CD4-positive, alpha-beta T cell treated with Interleukin-17A for 4 hours (primary cell): ENCODE measurements around the gene PPHLN1.

ENCODE experiments used
- DNase-seq: peaks from one replicate; pipeline ENCODE4 v3.0.0-alpha.2; 2020; ENCODE audit warnings: mixed read lengths

Gene PPHLN1

DNA sequence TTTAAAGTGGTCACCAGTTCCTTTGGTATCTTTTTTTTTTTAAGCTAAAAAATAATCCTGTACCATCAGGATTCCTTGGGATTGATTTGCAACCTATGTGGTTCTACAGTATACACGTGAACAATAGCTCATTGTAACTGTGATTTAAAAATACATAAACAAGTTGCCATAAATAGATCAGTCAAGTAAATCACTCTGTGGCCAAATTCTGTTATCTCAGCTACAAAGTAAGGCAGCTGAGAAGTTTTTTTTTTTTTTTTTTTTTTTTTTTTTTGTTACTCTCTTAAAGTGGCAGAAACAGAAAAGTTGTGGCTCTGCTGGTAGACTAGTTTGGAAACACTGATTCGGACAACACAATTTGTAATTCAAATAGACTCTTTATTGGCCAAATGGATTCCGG lies 159.0 kb downstream of the PPHLN1 start:
- no peak for DNase-seq

DNA sequence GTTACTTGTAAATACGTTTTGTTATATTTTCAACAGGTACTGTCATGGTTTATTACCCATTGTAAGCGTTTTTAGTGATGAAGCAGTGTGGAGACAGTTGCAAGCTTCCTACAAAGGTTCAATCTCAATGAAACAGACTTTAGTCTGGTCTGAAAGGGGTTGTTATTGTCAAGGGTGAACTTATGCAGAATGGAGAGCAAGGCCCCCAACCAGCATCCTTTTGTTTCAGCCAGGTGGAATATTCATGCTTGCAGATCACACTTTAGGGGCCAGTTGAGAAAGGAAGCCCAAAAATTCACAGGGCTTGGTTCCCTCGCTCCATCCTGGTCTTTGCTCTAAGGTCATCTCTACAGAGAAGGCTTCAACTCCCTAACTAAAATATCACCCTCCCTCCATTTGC lies 159.9 kb downstream of the PPHLN1 start:
- no peak for DNase-seq

DNA sequence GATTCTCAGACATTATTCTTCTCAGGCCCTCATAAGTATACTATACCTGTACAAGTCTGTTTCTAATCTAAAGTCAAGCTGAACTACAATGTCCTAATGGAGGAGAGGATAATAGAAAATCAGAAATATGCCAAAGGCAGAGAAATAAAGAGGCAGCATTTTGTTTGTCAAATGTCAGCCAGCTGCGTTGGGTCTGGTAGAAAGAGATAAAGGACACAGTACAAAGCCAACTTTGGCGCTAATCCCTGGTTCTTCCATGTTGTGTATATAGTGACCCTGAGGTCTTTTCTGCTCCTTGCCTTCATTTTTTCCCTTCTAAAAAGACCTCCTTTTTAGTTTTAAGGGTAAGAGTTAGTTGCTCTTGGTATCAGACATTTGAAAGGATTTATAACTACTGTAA lies 160.4 kb downstream of the PPHLN1 start:
- DNase-seq: no peak

DNA sequence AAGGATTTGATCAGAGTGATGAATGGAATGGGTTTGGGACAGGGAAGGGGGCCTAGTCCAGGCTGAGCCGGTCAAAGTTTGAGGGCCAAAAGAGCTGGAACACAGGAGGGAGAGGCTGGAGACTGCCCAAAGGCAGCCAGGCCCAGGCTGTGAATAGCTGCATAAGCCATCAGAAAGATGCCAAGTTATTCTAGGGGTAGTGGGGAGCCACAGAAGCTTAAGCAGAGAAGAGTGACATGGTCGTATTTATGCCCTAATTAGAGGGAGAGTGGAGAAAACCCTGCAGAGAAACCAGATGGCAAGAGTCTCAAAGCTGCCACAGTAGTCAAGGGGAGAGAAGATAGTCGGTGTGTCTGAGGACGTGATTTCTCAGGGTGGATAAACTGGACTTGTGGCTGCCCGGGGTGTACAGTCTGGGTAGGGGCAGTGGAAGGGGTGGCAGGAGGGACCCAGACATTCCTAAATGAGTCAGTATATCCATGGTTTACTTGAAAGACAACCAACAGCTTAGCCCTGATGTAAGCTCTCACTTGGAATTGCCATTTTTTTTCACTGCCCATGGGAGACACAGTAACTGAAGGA lies 164.4 kb downstream of the PPHLN1 start:
- DNase-seq: no peak
